Stimulated activated CD8-positive, alpha-beta memory T cell treated with anti-CD3 and anti-CD28 coated beads, Interleukin-12 subunit alpha, Interleukin-12 subunit beta, amount 100 ng/mL, for 4 hours (primary cell): Measurements from ENCODE around the gene TMCC2.

Experiments
- DNase-seq: peaks from one replicate; pipeline ENCODE4 v3.0.0-alpha.2; 2020; ENCODE audit warnings: low read depth

The TMCC2 gene

GRCh38 chr1:205260948-205261732 is 33.4 kb downstream of the TMCC2 start:
- DNase-seq: no peak

GRCh38 chr1:205261946-205262691 is 34.4 kb downstream of the TMCC2 start:
- no peak for DNase-seq

- no peak for DNase-seq
Measured at GRCh38 chr1:205262731-205263171, 35.0 kb downstream of the TMCC2 start.

- no peak for DNase-seq
Measured at GRCh38 chr1:205263580-205264190, 35.9 kb downstream of the TMCC2 start.

- DNase-seq: no peak
Measured at GRCh38 chr1:205266611-205267305, 39.0 kb downstream of the TMCC2 start.

- DNase-seq: no peak
Measured at GRCh38 chr1:205267306-205267902, 39.7 kb downstream of the TMCC2 start.

- no peak for DNase-seq
Measured at GRCh38 chr1:205268846-205269680, 41.3 kb downstream of the TMCC2 start.

GRCh38 chr1:205269711-205270110 is 42.0 kb downstream of the TMCC2 start:
- no peak for DNase-seq

- no peak for DNase-seq
Measured at GRCh38 chr1:205270271-205270670, 42.5 kb downstream of the TMCC2 start.

GRCh38 chr1:205270764-205271163 is 43.0 kb downstream of the TMCC2 start:
- no peak for DNase-seq

GRCh38 chr1:205271277-205271676 is 43.5 kb downstream of the TMCC2 start:
- no peak for DNase-seq

GRCh38 chr1:205271745-205272144 is 44.0 kb downstream of the TMCC2 start:
- DNase-seq: no peak

- no peak for DNase-seq
Measured at GRCh38 chr1:205272536-205272935, 44.8 kb downstream of the TMCC2 start.

GRCh38 chr1:205273551-205273982 is 45.8 kb downstream of the TMCC2 start:
- peak; percentile 62 for DNase-seq

- DNase-seq: no peak
Measured at GRCh38 chr1:205274041-205274691, 46.4 kb downstream of the TMCC2 start.

- no peak for DNase-seq
Measured at GRCh38 chr1:205275133-205275532, 47.4 kb downstream of the TMCC2 start.

GRCh38 chr1:205275916-205276688 is 48.4 kb downstream of the TMCC2 start:
- no peak for DNase-seq

- no peak for DNase-seq
Measured at GRCh38 chr1:205276689-205277065, 48.9 kb downstream of the TMCC2 start.

GRCh38 chr1:205279986-205280385 is 52.2 kb downstream of the TMCC2 start:
- no peak for DNase-seq
